Cardiac muscle cell (in vitro differentiated cells and primary cell): ENCODE measurements around the gene TCERG1L. TPM values are rescaled to one million over a fixed set of nuclear protein-coding genes. Genes with fewer than 3 reads are reported as not detected.

ENCODE experiments used
- DNase-seq, 2 donors: peaks; one replicate each; pipeline versions ENCODE4 v3.0.0 to v3.0.0-alpha.2; 2010 to 2017; ENCODE audit warnings: low read depth in 1 of 2, low spot score in 1 of 2
- H3K27ac ChIP-seq: fragments of 200-600 bp; sonication (generic); 2 replicates; pipeline ENCODE4 v1.5.1; 2016
- H3K27me3 ChIP-seq: fragments of 200-600 bp; sonication (generic); 2 replicates; pipeline ENCODE4 v1.6.0; 2016; ENCODE audit warnings: control low read depth
- H3K36me3 ChIP-seq: fragments of 200-600 bp; sonication (generic); 2 replicates; pipeline ENCODE4 v1.5.1; 2016; ENCODE audit warnings: control low read depth
- H3K4me1 ChIP-seq: fragments of 200-600 bp; sonication (generic); 2 replicates; pipeline ENCODE4 v1.8.1; 2017; ENCODE audit warnings: low read depth, mild to moderate bottlenecking, mixed run types
- H3K4me3 ChIP-seq: fragments of 200-600 bp; sonication (generic); 2 replicates; pipeline ENCODE4 v1.5.1; 2016; ENCODE audit warnings: mild to moderate bottlenecking
- H3K9me3 ChIP-seq: fragments of 200-600 bp; sonication (generic); 2 replicates; pipeline ENCODE4 v1.5.1; 2017; ENCODE audit warnings: low read depth, mild to moderate bottlenecking, control low read depth
- polyA plus RNA-seq: library from polyadenylated mRNA; unstranded; fragments of >200 nt; fragmentation: Nextera tagmentation; extraction: Ambion mirVana; gene quantifications from 2 replicates; pipeline ENCODE4 v1.2.1, GENCODE V29; 2016
- total RNA-seq: library from RNA; depleted of rRNA; stranded (reverse); fragments of >200 nt; gene quantifications from 2 replicates; pipeline ENCODE4 v1.2.3, GENCODE V29; 2016
- TF ChIP-seq, protein P1 (sequence below): IDR thresholded peaks from 2 replicates; pipeline ENCODE4 v1.5.1; 2012; ENCODE audit warnings: low read depth, mild to moderate bottlenecking, low read length

The TCERG1L gene
- total and polyA plus RNA-seq, 2 experiments from 2014 or later, result 0.12 to 1.9 TPM

DNA sequence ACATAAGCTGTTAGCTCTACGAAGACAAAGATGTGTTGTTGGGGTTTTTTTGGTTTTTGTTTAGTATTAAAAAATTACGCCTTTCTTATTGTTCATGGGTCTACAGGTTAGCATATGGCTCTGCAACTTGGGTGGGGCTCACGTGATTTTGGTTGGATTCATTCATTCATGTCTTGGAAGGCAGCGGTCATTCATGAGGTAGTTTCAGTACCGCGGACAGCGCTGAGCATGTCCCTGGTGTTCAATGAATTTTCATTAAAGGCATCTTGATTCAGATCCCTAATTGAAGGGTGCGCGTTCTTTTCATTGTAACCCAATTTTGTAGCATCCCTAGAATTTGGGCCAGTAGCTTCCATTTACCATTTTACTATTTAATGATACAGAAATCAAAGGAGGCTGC lies 42.9 kb upstream of the TCERG1L start:
- Histone ChIP-seq H3K27me3 (no peaks in the 10 kb centered on the region), H3K36me3 (no peaks in the 10 kb centered on the region), H3K4me1 (no peaks in the 10 kb centered on the region), H3K27ac (no peak overlapping the region), H3K9me3 (no peaks in the 10 kb centered on the region), H3K4me3 (no peak overlapping the region)
- TF ChIP-seq, protein P1, sequence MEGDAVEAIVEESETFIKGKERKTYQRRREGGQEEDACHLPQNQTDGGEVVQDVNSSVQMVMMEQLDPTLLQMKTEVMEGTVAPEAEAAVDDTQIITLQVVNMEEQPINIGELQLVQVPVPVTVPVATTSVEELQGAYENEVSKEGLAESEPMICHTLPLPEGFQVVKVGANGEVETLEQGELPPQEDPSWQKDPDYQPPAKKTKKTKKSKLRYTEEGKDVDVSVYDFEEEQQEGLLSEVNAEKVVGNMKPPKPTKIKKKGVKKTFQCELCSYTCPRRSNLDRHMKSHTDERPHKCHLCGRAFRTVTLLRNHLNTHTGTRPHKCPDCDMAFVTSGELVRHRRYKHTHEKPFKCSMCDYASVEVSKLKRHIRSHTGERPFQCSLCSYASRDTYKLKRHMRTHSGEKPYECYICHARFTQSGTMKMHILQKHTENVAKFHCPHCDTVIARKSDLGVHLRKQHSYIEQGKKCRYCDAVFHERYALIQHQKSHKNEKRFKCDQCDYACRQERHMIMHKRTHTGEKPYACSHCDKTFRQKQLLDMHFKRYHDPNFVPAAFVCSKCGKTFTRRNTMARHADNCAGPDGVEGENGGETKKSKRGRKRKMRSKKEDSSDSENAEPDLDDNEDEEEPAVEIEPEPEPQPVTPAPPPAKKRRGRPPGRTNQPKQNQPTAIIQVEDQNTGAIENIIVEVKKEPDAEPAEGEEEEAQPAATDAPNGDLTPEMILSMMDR, result no peak
- DNase-seq, result peak in 1 of 2 donors; percentile 77

DNA sequence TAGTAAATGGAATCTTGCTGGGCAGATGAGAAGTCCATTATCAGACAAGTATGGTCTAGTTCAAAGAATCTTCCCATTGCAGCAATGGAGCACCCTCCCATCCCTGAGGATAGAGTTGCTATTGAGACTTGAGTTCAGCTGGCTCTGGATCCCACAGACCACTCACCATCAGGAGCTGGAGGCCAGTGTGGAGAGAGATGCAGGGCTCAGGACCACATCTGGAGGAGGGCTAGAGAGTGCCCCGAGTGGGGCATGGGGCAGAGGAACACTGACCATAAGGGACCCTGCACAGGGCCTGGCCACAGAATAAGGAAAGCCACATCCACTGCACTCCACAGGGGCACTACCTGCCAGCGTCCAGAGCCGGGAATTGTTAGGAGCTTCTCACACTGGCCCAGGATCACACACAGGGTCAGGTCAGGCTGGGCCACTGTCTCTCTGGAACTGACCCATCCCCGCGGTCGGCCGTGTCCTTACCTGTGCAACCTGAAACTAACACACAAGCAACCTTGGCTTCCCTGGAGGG lies 41.3 kb upstream of the TCERG1L start:
- Histone ChIP-seq H3K36me3 (no peaks in the 10 kb centered on the region), H3K4me1 (no peaks in the 10 kb centered on the region), H3K27me3 (no peaks in the 10 kb centered on the region), H3K9me3 (no peaks in the 10 kb centered on the region), H3K4me3 (no peak overlapping the region), H3K27ac (no peak overlapping the region)
- DNase-seq, result no peak
- TF ChIP-seq, protein P1, result no peak

DNA sequence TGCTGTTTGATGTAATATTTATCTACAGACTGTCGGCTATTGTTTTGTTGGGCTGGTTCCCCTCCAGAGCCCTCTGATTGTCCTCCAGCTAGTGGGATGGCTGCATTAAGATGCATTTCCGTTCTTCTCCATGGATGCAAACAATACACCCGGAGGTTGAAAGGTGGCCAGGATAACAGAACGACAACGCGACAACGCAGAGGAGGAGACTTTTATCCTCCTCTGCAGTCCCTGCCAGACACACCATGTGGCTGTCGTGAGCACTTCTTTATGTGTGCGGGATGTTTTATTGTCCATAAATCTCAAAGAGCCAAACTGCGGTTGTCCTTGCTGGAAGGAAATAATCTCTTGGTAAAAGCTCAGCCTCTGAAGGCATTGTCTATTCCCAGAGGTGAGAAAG lies 39.1 kb upstream of the TCERG1L start:
- no peaks in the 10 kb centered on the region for H3K4me1 ChIP-seq
- no peaks in the 10 kb centered on the region for H3K9me3 ChIP-seq
- H3K4me3 ChIP-seq, result no peak overlapping the region
- peaks cover 4% of the 10 kb centered on the region for H3K27me3 ChIP-seq
- no peaks in the 10 kb centered on the region for H3K36me3 ChIP-seq
- TF ChIP-seq, protein P1, result no peak
- H3K27ac ChIP-seq, result no peak overlapping the region
- no peak for DNase-seq

DNA sequence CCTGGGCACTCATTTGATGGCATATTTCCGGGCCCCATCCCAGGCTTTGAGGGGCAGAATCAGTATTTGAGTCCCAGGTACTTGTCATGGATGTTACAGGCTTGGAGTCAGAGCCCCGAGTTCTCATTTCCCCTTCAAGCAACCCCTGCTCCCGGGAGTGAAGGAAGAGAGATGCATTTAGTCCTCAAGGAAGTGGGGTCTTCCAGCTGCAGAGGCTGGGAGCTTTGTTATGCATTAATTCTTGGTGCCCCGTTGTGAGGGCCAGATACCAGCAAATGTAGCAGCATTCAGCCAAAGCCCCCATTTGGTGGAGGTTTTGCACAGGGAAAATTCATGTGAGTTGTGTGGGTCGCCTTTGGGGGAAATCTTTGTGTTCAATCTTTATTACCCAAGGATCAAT lies 38.7 kb upstream of the TCERG1L start:
- no peak overlapping the region for H3K27ac ChIP-seq
- H3K27me3 ChIP-seq, result peaks cover 4% of the 10 kb centered on the region
- no peak overlapping the region for H3K4me3 ChIP-seq
- H3K36me3 ChIP-seq, result no peaks in the 10 kb centered on the region
- TF ChIP-seq, protein P1, result no peak
- no peak for DNase-seq
- no peaks in the 10 kb centered on the region for H3K9me3 ChIP-seq
- no peaks in the 10 kb centered on the region for H3K4me1 ChIP-seq

DNA sequence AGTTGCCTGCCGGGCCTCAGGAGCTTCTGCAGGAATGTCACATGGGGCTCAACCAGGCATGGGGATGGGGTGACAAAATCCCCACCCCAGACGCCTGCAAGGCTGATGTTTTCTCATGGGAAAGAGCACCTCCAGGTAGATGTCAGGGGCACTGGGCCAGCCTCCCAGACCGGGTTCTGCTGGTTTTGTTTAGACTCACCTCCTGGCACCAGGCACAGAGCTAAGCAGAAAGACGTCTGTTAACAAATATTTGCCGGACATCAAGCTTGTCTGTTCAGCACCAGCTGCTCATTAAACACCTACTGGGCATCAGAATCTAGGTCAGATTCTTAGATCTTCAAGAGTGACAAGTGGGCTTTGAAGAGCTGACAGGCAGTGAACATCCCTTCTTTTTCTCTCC lies 34.9 kb upstream of the TCERG1L start:
- Histone ChIP-seq H3K4me3 (no peak overlapping the region), H3K36me3 (no peaks in the 10 kb centered on the region), H3K27ac (no peak overlapping the region), H3K27me3 (peaks cover 4% of the 10 kb centered on the region), H3K4me1 (no peaks in the 10 kb centered on the region), H3K9me3 (no peaks in the 10 kb centered on the region)
- TF ChIP-seq, protein P1, result no peak
- no peak for DNase-seq

DNA sequence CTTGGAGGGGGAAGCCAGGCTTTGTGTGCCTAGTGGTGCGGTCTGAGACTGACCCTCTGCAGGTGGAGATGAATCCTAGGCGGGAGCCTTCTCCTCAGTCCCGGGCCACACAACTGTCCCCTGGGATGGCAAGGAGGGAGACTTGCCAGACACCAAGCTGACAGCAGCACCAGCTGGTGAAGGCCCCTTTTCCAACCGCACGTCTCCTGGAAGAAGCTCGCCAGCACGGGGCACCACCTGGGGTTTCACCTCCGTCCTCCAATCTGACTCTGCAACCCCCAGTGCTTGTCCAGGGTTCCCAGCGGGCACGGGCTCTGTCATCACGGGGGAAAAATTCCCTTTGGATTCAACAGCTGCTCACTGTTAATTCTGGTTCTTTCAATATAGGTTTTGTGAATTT lies 34.2 kb upstream of the TCERG1L start:
- no peak overlapping the region for H3K4me3 ChIP-seq
- DNase-seq, result no peak
- no peaks in the 10 kb centered on the region for H3K9me3 ChIP-seq
- TF ChIP-seq, protein P1, result no peak
- no peaks in the 10 kb centered on the region for H3K36me3 ChIP-seq
- H3K4me1 ChIP-seq, result no peaks in the 10 kb centered on the region
- peaks cover 4% of the 10 kb centered on the region for H3K27me3 ChIP-seq
- H3K27ac ChIP-seq, result no peak overlapping the region
